Midbrain (tissue), 1 donor: ENCODE results near the gene LRRC7.
A peak's percentile ranks its signal among the peaks of the same experiment; 100 is the strongest.

Source experiments
- DNase-seq: peaks from one replicate; lab custom pipeline; 2025; lab: John Stamatoyannopoulos, UW

The LRRC7 gene

DNA sequence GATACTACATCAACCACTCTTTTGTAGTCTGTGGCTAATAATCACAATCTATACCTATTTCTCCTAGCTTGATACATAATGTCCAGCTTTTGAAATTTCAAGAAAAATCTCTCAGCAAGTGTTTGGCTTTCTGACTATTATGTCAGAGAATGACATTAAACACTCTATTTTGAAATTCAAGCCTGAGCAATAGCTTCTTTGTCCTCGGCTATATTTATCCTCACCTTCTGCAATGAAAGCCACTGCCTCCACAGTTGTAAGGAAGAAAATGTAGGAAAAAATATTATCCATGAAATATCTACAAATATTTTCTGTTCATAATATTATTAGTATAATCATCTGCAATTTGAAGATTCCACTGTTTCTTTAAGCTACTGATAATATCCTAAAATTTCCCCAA lies 22.1 kb downstream of the LRRC7 start:
- DNase-seq = no peak

GRCh38 chr1:69592341-69592740 lies 24.6 kb downstream of the LRRC7 start:
- DNase-seq = no peak

DNA sequence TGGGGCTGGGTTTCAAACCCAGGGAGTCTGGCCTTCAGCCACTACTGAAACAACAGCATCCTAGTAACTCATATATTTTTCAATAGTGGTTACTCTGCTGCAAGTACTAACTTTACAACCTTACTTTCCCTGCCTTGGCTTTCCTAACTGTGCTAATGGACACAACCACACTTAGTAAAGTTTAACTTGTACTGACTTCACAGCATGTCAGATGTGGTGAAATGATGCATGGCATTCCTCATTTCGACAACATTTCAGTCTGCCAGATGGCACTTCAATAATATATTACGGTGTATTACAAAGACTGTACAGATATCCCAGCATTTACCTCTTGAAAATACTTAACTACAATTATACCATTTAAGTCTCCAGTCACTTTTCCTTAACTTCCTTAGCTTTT lies 27.8 kb downstream of the LRRC7 start:
- DNase-seq = no peak

DNA sequence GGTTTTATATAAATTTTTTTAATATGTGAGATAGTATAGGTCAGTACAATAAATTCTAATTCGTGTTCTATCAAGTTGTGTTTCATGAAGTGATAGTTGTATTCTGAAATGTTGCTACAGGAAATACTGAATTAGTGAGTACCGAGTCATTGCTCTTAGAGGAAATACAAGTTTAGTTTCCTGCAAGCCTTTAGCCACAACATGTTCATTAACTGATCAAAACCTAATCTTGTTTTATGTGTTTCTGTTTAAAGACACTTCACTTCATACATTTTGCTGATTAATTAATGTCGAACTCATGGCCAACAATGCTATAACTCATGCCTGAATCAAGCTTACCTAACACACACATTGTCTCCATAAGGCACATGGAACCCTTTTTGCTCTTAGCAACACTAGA lies 43.6 kb downstream of the LRRC7 start:
- DNase-seq = no peak

DNA sequence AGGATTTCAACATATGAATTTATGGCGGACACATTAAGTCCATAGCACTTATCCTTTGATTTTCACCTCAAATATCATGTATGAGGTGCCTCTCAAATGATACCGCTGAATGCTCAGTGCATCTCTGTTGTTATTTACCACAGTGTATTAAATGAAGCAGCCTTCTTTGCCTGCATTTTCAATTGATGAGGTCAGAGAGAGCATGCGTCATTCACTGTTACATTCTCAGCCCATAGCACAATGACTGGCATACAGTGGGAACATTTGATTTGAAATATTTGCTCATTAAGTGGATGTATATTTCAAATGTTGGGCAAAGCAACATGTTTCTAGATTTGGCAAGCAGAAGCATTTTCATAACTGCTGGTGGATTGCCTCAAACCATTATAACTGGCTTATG lies 45.7 kb downstream of the LRRC7 start:
- DNase-seq = no peak

DNA sequence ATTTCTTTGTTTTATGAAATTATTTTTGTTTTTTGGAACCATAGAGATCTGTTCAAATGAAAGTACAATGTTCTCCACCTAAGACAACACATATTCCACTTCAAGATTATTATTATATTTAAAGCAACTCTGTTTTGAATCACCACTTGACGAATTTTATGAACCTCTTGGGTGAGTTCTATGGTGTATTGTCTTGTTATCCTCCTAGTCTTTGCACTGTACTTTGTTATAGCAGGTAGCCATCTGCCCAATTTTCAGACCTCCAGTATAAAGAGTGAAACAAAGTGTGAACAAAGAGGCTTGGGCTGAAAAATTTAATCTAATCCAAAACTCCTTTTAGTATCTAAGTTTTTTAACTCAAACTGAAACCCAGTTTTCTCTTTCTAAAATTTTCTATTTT lies 71.0 kb downstream of the LRRC7 start:
- no peak for DNase-seq

GRCh38 chr1:69639159-69639558 lies 71.4 kb downstream of the LRRC7 start:
- DNase-seq = no peak

DNA sequence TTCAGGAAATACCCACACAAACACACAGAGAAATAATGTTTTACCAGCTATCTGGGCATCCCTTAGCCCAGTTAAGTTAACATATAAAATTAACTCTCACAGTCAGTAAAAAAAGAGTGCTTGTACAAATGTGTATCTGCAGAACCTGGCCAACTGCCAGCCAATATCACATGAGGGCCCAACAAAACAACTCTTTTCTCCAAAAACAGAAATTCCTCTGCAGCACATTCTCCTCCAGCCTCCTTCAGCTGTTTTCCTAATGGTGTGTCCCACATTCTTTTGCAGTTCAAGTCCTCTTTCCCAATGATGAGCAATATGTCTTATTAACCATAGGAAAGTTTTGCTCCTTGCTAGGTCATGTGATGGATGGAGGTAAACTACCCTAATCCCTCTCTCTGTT lies 75.5 kb downstream of the LRRC7 start:
- no peak for DNase-seq

DNA sequence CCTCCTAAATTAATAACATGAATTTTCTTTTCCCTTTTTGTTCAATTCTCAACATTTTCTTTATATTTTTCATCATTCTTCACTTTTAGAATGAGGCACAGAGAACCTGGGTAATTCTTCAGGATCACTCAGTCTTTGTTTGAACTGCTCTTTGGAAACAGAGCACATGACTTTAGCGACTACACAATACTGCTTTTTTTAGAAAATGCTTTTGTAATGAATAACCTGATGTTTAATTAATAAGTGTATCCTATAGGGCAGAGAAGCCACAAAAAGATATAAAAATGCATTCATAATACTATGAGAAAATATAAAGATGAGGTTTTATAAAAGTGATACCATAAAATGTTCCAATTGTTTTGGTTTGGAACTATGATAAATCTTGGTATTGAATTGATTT lies 77.8 kb downstream of the LRRC7 start:
- no peak for DNase-seq

DNA sequence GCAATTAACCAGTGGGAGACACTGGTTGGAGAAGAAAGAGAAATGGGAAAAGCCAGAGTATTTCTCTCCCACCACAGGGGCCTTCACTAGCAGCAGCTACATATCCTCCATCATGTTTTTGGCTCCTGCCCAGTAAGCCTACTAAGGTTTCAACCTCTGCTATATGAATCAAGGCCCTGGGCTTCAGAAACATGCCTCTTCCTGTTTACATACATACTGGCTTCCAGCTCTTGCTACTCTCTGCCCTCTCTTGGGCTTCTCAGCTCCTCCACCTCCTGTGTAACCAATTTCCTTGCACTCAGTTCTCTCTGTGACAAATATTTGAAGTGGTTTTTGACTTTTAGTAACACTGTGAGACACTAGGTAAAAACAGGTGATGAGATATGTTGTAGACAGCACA lies 80.8 kb downstream of the LRRC7 start:
- no peak for DNase-seq

GRCh38 chr1:69649383-69649990 lies 81.8 kb downstream of the LRRC7 start:
- no peak for DNase-seq

GRCh38 chr1:69650779-69651178 lies 83.1 kb downstream of the LRRC7 start:
- no peak for DNase-seq

- no peak for DNase-seq
Observed at GRCh38 chr1:69651656-69652055, 83.9 kb downstream of the LRRC7 start.

DNA sequence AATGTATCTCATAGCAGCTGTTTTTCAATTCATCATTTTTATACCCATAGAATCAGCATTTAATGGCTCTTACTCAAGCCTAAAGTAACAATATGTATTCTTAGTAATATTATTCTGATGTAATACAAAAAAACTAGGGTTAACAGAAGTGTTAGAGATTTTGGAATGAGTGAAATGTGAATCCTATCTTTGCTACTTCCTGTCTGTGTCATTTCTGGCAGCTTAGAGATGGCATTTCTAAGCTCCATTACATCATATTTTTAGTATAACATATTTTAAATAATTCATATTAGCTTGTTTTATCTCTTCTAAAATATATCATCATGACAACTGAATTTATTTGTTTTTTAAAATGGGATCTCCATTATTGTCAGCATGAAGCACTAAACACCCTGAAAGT lies 90.2 kb downstream of the LRRC7 start:
- DNase-seq = no peak

GRCh38 chr1:69661686-69662085 lies 94.0 kb downstream of the LRRC7 start:
- no peak for DNase-seq

GRCh38 chr1:69662321-69662720 lies 94.6 kb downstream of the LRRC7 start:
- DNase-seq = peak; percentile 15

DNA sequence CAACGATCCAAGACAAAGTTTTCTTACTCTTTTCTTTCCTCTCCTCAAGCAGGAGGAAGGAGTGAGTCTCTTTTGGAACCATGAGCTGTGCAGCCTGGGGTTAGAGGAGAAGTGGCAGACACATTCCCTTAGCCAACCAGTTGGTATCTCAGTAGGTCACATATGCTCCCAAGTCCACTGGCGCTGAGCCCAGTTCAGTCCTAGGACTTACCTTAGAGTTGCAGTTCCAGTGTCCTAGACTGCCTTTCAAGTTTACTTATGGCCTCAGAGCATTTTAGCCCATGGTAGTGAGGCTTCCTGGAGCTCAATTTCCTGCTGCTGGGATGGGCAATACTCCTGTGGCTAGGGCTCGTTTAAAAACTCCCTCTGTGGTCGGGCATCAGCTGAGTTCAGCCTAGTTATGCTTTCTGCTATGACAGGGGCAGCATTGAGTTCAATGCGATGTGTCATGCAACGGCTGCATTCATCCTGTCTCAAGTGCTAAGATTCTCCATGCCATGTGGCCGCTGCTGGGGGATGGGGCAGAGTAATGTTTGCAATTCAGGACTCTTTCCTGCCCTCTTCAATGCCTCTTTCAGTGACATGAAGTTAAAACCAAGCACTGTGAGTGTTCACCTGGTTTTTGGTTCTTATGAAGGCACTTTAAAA lies 103.8 kb downstream of the LRRC7 start:
- no peak for DNase-seq

GRCh38 chr1:69673321-69673720 lies 105.6 kb downstream of the LRRC7 start:
- DNase-seq = no peak

DNA sequence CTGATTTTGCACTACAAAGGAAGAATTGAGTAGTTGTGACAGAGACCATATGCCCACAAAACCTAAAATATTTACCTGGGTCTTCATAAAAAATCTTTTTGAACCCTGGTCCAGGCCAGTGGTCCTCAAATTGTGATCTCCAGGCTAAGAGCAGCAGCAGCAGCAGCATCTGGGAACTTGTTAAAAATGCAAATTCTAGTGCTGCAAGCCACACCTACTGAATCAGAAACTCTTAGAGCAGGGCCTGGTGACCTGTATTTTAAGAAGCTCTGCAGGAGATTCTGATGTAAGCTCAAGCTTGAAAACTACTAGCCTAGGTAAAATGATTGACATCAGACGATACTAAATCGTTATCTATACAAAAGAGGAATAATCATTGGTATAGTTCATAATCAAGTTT lies 112.2 kb downstream of the LRRC7 start:
- no peak for DNase-seq

- no peak for DNase-seq
Observed at GRCh38 chr1:69686367-69686984, 118.8 kb downstream of the LRRC7 start.

GRCh38 chr1:69688193-69688592 lies 120.5 kb downstream of the LRRC7 start:
- no peak for DNase-seq

- DNase-seq = no peak
Observed at GRCh38 chr1:69691179-69691578, 123.5 kb downstream of the LRRC7 start.

DNA sequence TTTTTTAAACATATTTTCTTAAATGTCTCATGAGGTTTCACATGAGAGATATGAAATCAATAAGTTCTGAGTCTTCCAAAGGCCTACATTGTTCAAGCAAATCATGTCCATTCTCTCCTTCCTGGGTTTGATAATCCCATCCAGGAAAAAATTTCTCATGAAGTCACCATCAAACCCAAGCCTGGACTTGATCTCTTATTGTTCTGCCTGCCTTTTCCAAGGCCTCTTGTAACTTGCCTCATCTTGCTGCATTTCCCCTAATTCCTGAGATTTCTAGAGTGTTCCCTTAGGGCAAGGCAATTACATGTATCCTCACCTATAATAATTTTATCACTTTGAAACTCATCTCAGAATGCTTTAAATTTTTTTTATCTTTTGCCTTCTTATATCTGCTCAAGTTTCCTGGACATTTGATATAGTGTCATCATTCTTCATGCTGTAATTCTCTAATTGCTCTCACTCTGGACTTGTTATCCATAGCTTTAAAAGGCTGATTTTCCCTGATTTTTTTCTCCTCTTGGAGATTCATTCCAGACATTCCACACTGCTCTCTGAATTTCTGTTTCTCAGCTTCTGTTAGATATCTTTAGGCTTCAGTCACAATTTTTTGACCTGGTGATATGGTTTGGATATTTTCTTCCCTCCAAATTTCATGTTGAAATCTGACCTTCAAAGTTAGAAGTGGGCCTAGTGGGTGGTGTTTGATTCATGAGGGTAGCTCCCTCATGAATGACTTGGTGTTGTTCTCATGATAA lies 126.4 kb downstream of the LRRC7 start:
- DNase-seq = no peak
